ENCODE measurements around the gene NCOA5.

Gene NCOA5

GRCh38 chr20:46089417-46090388, at the start of gene NCOA5:
NCOA5 (minus strand) TSS chr20:46089962; CDS start chr20:46079424, 10,538 bp downstream.
- peaks cover 18% of the 10 kb centered on the region; the same call in 1 of the 2 replicates for H3K4me1 ChIP-seq (ENCODE audit: insufficient read depth, low read length)

GRCh38 chr20:46139266-46139889, 49.6 kb upstream of the NCOA5 start:
- Histone ChIP-seq H3K27me3 (ENCODE audit: insufficient read depth, low read length) (peaks cover 13% of the 10 kb centered on the region; the same call in 1 of the 2 replicates), H3K4me1 (ENCODE audit: insufficient read depth, low read length) (peaks cover 14% of the 10 kb centered on the region; the same call in 1 of the 2 replicates), H3K36me3 (ENCODE audit: insufficient read depth, low read depth, low read length) (no peaks in the 10 kb centered on the region), H3K9ac (ENCODE audit: low read depth, low read length) (no peak overlapping the region), H3K4me3 (ENCODE audit: low read length) (no peak overlapping the region), H3K9me3 (ENCODE audit: insufficient read depth, low read depth, low read length) (no peaks in the 10 kb centered on the region), H3K27ac (ENCODE audit: low read length) (no peak overlapping the region)

More at GRCh38 chr20:46089417-46090388, at the start of gene NCOA5:
- H3K4me3 ChIP-seq (ENCODE audit: low read length), result peak within 1 kb of the TSS; percentile 94
- peak within 1 kb of the TSS; percentile 90 for H3K9ac ChIP-seq (ENCODE audit: low read depth, low read length)
- H3K27ac ChIP-seq (ENCODE audit: low read length), result peak within 1 kb of the TSS; percentile 78
- no peaks in the 10 kb centered on the region for H3K27me3 ChIP-seq (ENCODE audit: insufficient read depth, low read length)
- H3K9me3 ChIP-seq (ENCODE audit: insufficient read depth, low read depth, low read length), result no peaks in the 10 kb centered on the region
- no peaks in the 10 kb centered on the region for H3K36me3 ChIP-seq (ENCODE audit: insufficient read depth, low read depth, low read length)

GRCh38 chr20:46137816-46138215, 48.1 kb upstream of the NCOA5 start:
- Histone ChIP-seq H3K4me1 (ENCODE audit: insufficient read depth, low read length) (peaks cover 14% of the 10 kb centered on the region; the same call in 1 of the 2 replicates), H3K9me3 (ENCODE audit: insufficient read depth, low read depth, low read length) (no peaks in the 10 kb centered on the region), H3K27ac (ENCODE audit: low read length) (no peak overlapping the region), H3K36me3 (ENCODE audit: insufficient read depth, low read depth, low read length) (no peaks in the 10 kb centered on the region), H3K9ac (ENCODE audit: low read depth, low read length) (no peak overlapping the region), H3K27me3 (ENCODE audit: insufficient read depth, low read length) (peaks cover 16% of the 10 kb centered on the region), H3K4me3 (ENCODE audit: low read length) (no peak overlapping the region)

GRCh38 chr20:46135856-46136633, 46.3 kb upstream of the NCOA5 start:
- Histone ChIP-seq H3K27ac (ENCODE audit: low read length) (no peak overlapping the region), H3K4me1 (ENCODE audit: insufficient read depth, low read length) (peaks cover 14% of the 10 kb centered on the region; the same call in 1 of the 2 replicates), H3K9me3 (ENCODE audit: insufficient read depth, low read depth, low read length) (no peaks in the 10 kb centered on the region), H3K27me3 (ENCODE audit: insufficient read depth, low read length) (peaks cover 20% of the 10 kb centered on the region), H3K36me3 (ENCODE audit: insufficient read depth, low read depth, low read length) (no peaks in the 10 kb centered on the region), H3K4me3 (ENCODE audit: low read length) (peak overlapping the region; percentile 9; the same call in 1 of the 2 replicates), H3K9ac (ENCODE audit: low read depth, low read length) (peak overlapping the region; percentile 45; the same call in 1 of the 2 replicates)

GRCh38 chr20:46134716-46135115, 45.0 kb upstream of the NCOA5 start:
- H3K36me3 ChIP-seq (ENCODE audit: insufficient read depth, low read depth, low read length), result no peaks in the 10 kb centered on the region

GRCh38 chr20:46133886-46134654, 44.3 kb upstream of the NCOA5 start:
- Histone ChIP-seq H3K36me3 (ENCODE audit: insufficient read depth, low read depth, low read length) (no peaks in the 10 kb centered on the region), H3K4me3 (ENCODE audit: low read length) (no peak overlapping the region), H3K27me3 (ENCODE audit: insufficient read depth, low read length) (peaks cover 37% of the 10 kb centered on the region), H3K9me3 (ENCODE audit: insufficient read depth, low read depth, low read length) (no peaks in the 10 kb centered on the region), H3K4me1 (ENCODE audit: insufficient read depth, low read length) (peaks cover 7% of the 10 kb centered on the region; the same call in 1 of the 2 replicates), H3K9ac (ENCODE audit: low read depth, low read length) (no peak overlapping the region), H3K27ac (ENCODE audit: low read length) (no peak overlapping the region)

More at GRCh38 chr20:46134716-46135115, 45.0 kb upstream of the NCOA5 start:
- H3K27ac ChIP-seq (ENCODE audit: low read length), result no peak overlapping the region
- H3K4me3 ChIP-seq (ENCODE audit: low read length), result no peak overlapping the region
- H3K4me1 ChIP-seq (ENCODE audit: insufficient read depth, low read length), result peaks cover 10% of the 10 kb centered on the region; the same call in 1 of the 2 replicates
- no peak overlapping the region for H3K9ac ChIP-seq (ENCODE audit: low read depth, low read length)
- no peaks in the 10 kb centered on the region for H3K9me3 ChIP-seq (ENCODE audit: insufficient read depth, low read depth, low read length)
- H3K27me3 ChIP-seq (ENCODE audit: insufficient read depth, low read length), result peaks cover 32% of the 10 kb centered on the region

GRCh38 chr20:46132705-46133120, 43.0 kb upstream of the NCOA5 start:
- Histone ChIP-seq H3K27ac (ENCODE audit: low read length) (no peak overlapping the region), H3K36me3 (ENCODE audit: insufficient read depth, low read depth, low read length) (no peaks in the 10 kb centered on the region), H3K4me3 (ENCODE audit: low read length) (no peak overlapping the region), H3K9me3 (ENCODE audit: insufficient read depth, low read depth, low read length) (no peaks in the 10 kb centered on the region), H3K27me3 (ENCODE audit: insufficient read depth, low read length) (peaks cover 41% of the 10 kb centered on the region), H3K9ac (ENCODE audit: low read depth, low read length) (no peak overlapping the region), H3K4me1 (ENCODE audit: insufficient read depth, low read length) (peaks cover 7% of the 10 kb centered on the region; the same call in 1 of the 2 replicates)

- Histone ChIP-seq H3K27me3 (ENCODE audit: insufficient read depth, low read length) (peaks cover 41% of the 10 kb centered on the region), H3K9ac (ENCODE audit: low read depth, low read length) (no peak overlapping the region), H3K9me3 (ENCODE audit: insufficient read depth, low read depth, low read length) (no peaks in the 10 kb centered on the region), H3K27ac (ENCODE audit: low read length) (no peak overlapping the region), H3K4me3 (ENCODE audit: low read length) (no peak overlapping the region), H3K4me1 (ENCODE audit: insufficient read depth, low read length) (peaks cover 5% of the 10 kb centered on the region; the same call in 1 of the 2 replicates), H3K36me3 (ENCODE audit: insufficient read depth, low read depth, low read length) (no peaks in the 10 kb centered on the region)
Observed at GRCh38 chr20:46131396-46131795, 41.6 kb upstream of the NCOA5 start.

- Histone ChIP-seq H3K4me1 (ENCODE audit: insufficient read depth, low read length) (no peaks in the 10 kb centered on the region; the same call in 1 of the 2 replicates), H3K4me3 (ENCODE audit: low read length) (no peak overlapping the region), H3K9ac (ENCODE audit: low read depth, low read length) (no peak overlapping the region), H3K27me3 (ENCODE audit: insufficient read depth, low read length) (peaks cover 41% of the 10 kb centered on the region), H3K27ac (ENCODE audit: low read length) (no peak overlapping the region), H3K36me3 (ENCODE audit: insufficient read depth, low read depth, low read length) (no peaks in the 10 kb centered on the region; the same call in 1 of the 2 replicates), H3K9me3 (ENCODE audit: insufficient read depth, low read depth, low read length) (no peaks in the 10 kb centered on the region)
Observed at GRCh38 chr20:46130534-46130933, 40.8 kb upstream of the NCOA5 start.

GRCh38 chr20:46129955-46130481, 40.3 kb upstream of the NCOA5 start:
- no peak overlapping the region for H3K9ac ChIP-seq (ENCODE audit: low read depth, low read length)
- H3K9me3 ChIP-seq (ENCODE audit: insufficient read depth, low read depth, low read length), result no peaks in the 10 kb centered on the region
- no peak overlapping the region for H3K4me3 ChIP-seq (ENCODE audit: low read length)
- H3K4me1 ChIP-seq (ENCODE audit: insufficient read depth, low read length), result no peaks in the 10 kb centered on the region; the same call in 1 of the 2 replicates
- H3K27ac ChIP-seq (ENCODE audit: low read length), result no peak overlapping the region
- H3K27me3 ChIP-seq (ENCODE audit: insufficient read depth, low read length), result peaks cover 41% of the 10 kb centered on the region
- no peaks in the 10 kb centered on the region; the same call in 1 of the 2 replicates for H3K36me3 ChIP-seq (ENCODE audit: insufficient read depth, low read depth, low read length)
